Occipital lobe (tissue), 2 donors: ENCODE measurements around the gene CATSPERB. TPM values are rescaled to one million over a fixed set of nuclear protein-coding genes. Genes with fewer than 3 reads are reported as not detected.
A peak's percentile ranks its signal among the peaks of the same experiment; 100 is the strongest.
"Not testable (repeated sequence)": the region's sequence is repeated elsewhere in the genome, so short reads cannot be mapped to it uniquely, and the experiment has no call there.

Experiments
- DNase-seq: peaks from one replicate; lab custom pipeline; 2025; lab: John Stamatoyannopoulos, UW
- total RNA-seq: library from RNA; depleted of rRNA; stranded (reverse); fragments of >200 nt; gene quantifications from one replicate; pipeline ENCODE4 v1.2.3, GENCODE V29; 2014

The CATSPERB gene
- total RNA-seq, 1 donor from 2014 or later, result 3.7 TPM

DNA sequence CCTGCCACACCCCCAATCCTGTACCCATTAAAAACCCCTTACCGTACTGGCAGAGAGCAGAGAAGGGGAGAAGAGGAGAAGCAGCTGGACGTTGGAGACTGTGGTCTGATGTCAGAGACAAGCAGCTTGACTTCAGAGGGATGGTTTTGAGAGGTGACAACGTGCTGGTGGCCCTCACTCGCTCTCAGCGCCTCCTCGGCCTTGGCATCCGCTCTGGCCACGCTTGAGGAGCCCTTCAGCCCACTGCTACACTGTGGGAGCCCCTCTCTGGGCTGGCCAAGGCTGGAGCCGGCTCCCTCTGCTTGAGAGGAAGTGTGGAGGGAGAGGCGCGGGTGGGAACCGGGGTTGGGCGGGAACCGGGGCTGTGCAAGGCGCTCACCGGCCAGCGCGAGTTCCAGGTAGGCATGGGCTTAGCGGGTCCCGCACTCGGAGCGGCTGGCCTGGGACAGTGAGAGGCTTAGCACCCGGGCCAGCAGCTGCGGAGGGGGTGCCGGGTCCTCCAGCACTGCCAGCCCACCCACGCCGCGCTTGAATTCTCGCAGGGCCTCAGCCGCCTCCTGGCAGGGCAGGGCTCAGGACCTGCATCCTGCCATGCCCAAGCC, 154.2 kb downstream of the CATSPERB start:
- no peak for DNase-seq

DNA sequence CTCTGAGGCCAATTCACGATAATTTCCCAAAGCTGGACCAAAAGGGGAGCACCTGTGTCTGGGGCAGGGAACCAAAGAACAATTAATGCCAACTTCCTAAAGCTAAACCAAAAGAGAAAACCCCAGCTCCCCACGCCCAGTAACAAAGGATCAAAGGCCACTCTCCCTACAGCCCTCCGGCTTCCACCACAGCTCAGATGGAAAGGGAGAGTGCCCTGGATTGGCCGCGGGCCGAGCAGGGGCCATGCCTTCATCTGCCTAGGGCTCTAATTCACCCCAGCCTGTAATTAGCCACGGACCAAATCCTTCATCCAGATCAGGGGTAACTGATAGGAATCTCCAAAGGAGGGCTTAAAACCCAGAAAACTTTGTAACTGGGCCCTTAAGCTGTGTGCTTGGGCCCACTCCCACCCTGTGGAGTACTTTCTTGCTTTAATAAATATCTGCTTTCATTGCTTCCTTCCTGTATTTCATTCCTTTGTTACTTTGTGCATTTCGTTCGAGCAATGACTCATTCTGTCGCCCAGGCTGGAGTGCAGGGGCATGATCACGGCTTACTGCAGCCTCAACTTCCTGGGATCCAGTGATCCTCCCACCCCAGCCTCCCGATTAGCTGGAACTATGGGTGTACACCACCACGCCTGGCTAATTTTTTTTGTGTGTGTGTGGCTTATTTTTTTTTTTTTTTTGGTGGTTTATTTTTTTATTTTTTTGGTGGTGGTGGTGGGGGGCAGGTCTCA, 156.2 kb downstream of the CATSPERB start:
- DNase-seq, result no peak

DNA sequence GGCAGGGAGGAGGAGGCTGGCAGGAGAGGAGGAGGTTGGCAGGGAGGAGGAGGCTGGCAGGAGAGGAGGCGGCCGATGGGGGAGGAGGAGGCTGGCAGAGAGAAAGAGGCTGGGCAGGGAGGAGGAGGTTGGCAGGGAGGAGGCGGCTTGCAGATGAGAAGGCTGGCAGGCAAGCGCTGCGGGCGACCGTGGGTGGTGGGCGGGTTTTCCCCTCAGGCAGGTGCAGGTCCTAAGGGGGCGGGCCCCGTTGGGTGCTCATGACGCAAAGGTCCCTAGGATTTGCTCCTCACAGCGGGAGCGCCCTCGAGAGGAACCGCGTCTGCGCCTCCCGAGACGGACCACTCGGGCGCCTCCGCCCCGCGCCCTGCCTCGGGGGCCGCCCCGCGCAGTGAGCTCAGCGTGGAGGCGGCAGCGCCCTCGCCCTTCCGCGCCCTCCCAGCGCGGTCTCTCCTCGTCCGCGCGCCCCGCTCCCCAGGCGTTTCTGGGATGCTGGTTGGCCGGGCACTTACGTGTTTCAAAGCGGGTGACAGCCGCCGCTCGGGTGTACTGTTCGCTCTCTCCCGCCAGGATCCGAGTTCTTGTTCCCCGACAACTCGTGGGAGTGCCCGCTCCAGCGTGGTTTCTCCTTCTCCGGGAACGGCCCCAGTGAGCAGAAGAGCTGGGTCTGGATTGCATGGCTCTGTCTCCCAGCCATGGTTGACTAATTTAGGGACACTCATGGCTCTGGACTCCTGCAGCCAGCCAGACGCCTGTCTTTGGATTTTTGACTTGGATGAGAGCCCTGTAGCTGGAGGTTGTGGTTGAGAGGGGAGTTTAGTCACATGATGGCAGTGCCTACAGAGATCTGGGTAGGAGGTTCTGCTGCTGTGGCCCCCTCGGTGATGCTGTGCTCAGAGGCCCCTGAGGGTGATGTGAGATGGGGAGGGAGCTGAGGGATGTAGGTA, 157.7 kb downstream of the CATSPERB start:
- peak; percentile 60 for DNase-seq

DNA sequence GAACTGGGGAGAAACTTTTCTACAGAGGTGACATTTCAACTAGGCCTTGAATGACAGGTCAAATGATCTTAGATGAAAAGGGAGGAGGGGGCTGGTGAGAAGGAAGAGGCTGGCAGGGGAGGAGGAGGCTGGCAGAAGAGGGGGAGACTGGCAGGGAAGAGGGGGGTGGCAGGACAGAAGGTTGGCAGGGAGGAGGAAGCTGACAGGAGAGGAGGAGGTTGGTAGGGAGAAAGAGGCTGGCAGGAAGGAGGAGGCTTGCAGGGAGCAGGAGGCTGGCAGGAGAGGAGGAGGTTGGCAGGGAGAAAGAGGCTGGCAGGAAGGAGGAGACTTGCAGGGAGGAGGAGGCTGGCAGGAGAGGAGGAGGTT, 158.4 kb downstream of the CATSPERB start:
- DNase-seq, result no peak

DNA sequence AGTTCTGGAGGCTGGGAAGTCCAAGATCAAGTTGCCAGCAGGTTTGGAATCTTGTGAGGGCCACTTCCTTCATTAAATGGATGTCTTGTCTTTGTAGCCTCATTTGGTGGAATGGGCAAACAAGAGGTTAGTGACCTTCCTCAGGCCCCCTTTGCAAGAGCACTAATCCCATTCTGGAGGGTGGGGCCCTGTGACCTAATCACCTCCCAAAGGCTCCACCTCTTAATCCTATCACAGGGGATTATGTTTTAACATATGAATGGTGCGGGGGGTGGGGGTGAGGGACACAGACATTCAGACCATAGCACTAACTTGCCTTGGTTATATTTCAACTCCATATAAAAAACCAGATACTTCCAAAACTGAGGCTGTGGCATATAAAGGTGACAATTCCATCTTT, 161.9 kb downstream of the CATSPERB start:
- DNase-seq, result no peak

DNA sequence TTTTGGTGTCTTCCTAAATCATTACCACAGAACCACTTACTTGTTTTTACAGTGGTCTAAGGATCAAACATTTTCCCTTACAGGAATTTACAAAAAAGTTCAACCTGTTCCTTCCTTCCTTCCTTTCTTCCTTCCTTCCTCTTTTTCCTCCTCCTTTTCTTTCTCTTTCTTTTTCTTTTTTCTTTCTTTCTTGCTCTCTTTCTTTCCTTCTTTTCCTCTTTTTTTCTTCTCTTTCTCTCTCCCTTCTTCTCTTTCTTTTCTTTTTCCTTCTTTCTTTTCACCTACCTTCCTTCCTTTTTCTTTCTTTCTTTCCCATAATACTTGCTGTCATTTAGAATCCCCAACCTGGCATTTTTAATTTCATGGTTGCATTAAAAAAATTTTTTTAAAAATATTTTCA, 162.6 kb downstream of the CATSPERB start:
- no peak for DNase-seq

DNA sequence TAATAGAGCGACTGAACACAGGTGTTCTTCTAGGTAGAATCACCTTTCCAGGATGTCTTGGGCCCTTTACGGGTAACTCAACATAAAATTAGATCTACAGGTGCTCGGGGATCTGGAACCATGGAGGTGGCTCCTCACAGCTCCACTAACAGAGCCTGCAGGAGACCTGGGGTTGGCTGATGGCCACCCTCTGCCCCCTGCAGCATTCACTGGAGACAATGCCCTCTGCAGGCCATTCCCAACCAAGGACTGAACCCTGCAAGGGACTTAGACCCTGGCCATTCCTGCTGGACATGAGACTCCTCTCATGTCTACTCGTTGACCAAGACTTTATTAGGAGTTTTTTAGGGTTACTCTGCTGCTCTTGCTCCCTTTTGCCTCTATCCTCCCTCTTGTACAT, 163.3 kb downstream of the CATSPERB start:
- no peak for DNase-seq

DNA sequence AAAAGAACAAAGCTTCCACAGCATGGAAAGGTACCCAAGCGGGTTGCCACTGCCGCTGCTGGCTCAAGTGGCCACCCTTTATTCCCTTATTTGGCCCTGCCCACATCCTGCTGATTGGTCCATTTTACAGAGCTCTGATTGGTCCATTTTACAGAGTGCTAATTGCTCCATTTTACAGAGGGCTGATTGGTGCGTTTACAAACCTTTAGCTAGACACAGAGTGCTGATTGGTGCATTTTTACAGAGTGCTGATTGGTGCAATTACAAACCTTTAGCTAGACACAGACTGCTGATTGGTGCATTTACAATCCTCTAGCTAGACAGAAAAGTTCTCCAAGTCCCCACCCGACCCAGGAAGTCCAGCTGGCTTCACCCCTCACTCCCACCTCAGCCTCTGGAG, 164.1 kb downstream of the CATSPERB start:
- not testable (repeated sequence) for DNase-seq

DNA sequence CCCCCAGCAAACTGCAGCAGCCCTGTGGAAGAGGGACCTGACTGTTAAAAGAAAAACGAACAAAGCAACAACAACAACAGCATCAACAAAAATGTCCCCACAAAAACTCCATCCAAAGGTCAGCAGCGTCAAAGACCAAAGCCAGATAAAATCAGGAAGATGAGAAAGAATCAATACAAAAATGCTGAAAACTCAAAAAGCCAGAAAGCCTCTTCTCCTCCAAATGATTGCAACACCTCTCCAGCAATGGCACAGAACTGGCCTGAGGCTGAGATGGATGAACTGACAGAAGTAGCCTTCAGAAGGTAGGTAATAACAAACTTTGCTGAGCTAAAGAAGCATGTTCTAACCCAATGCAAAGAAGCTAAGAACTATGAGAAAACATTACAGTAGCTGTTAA, 176.4 kb downstream of the CATSPERB start:
- no peak for DNase-seq

DNA sequence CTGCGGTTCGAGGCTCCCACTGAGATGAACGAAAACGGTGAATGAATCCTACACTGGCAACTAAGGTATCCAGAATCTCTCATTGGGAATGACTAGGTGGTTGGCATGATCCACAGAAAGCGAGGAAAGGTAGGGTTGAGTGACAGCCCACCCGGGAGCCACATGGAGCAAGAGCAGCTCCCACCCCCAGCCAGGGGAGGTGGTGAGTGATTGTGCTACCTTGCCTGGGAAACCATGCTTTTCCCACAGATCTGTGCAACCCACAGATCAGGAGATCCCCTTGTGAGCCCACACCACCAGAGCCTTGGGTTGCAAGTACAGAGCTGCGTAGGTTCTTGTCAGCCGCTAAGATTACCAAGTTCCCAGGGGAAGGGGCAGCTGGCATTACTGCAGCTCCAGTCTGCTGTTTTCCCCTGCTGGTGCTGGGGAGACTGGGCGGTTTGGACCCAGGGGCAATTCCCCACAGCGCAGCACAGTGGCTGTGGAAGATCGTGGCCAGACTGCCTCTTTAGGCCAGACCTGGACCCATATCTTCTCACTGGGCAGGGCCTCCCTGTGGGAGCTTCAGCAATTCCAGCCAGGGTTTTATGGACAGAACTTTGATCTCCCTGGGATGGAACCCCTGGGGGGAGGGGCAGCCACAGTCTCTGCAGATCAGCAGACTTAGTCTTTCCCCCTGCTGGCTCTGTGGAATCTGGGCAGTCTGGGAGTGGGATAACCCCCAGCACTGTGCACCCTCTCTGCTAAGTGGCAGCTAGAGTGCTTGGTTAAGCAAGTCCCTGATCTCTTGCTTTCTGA, 177.2 kb downstream of the CATSPERB start:
- DNase-seq, result no peak

DNA sequence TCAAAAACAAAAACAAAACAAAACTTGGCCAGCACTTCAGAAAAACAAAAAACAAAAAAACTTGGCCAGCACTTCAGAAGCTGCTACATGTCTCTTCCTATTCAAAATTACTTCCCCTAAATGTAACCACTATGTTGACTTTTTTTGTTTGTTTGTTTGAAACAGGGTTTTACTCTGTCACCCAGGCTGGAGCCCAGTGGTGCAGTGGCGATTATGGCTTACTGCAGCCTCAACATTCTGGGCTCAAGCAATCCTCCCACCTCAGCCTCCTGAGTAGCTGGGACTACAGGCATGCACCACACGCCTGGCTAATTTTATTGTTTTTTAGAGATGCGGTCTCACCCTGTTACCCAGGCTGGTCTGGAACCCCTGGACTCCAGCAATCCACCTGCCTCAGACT, 183.8 kb downstream of the CATSPERB start:
- DNase-seq, result no peak

DNA sequence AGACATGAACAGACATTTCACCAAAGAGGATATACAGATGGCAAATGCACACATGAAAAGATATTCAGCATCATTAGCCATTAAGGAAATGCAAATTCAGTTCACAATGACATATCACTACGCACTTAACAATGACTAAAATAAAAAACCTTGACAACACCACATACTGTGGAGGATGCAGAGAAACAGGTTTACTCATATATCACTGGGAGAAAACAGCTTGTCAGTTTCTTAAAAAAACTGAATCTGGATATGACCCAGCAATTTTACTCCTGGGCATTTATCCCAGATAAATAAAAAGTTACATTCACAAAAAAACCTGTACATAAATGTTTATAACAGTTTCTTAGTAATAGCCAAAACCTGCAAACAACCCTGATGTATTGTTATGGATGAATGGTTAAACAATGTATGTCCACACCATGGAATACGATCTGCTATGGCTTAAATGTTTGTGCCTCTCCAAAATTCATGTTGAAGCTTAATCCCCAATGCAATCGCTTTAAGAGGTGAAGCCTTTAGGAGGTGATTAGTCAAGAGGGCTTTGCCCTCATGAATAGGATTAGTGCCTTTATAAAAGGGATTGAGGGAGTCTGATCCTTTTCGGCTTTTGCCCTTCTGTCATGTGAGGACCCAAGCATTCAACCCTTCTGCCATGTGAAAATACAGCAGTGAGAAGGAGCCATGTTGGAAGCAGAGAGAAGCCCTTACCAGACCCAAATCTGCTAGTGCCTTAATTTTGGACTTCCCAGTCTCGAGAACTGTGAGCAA, 185.8 kb downstream of the CATSPERB start:
- no peak for DNase-seq

DNA sequence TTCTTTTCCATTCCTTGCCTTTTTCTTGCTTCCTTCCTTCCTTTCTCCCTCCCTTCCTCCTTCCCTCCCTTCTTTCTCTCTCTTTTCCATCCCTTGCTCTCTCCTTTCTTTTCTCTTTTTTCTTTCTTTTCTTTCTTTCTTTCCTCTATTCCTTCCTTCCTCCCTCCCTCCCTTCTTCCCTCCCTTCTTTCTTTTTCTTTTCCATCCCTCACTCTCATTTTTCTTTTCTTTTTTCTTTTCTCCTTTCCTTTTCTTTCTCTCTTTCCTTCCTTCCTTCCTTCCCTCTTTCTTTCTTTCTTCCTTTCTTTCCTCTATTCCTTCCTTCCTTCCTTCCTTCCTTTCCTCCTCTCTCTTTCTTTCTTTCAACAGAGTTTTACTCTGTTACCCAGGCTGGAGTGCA, 186.7 kb downstream of the CATSPERB start:
- DNase-seq, result no peak

DNA sequence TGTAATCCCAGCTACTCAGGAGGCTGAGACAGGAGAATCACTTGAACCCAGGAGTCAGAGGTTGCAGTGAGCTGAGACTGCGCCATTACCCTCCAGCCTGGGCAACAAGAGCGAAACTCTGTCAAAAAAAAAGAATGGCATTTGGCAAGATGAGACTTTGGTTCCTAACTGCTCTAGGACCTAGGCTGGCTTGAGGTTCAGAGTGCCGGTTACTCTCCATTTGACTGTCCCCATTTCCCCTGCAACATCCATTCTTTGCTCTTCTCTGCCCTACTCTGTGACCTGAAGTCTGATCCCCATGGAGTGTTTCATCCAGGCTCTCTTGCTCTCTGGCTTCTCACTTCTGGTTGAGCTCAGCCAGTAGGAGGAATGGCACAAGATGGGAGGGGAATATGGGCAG, 195.6 kb downstream of the CATSPERB start:
- DNase-seq, result no peak

DNA sequence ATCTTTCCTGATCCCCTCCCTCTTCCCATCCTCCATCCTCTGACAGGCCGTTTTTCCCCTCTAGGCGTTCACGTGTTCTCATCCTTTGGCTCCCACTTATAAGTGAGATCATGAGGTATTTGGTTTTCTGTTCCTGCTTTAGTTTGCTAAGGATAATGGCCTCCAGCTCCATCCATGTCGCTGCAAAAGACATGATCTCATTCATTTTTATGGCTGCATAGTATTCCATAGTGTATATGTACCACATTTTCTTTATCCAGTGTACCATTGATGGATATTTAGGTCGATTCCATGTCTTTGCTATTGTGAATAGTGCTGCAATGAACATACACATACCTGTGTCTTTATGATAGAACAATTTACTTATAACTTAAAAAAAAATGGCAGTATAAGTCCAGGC, 197.8 kb downstream of the CATSPERB start:
- not testable (repeated sequence) for DNase-seq

DNA sequence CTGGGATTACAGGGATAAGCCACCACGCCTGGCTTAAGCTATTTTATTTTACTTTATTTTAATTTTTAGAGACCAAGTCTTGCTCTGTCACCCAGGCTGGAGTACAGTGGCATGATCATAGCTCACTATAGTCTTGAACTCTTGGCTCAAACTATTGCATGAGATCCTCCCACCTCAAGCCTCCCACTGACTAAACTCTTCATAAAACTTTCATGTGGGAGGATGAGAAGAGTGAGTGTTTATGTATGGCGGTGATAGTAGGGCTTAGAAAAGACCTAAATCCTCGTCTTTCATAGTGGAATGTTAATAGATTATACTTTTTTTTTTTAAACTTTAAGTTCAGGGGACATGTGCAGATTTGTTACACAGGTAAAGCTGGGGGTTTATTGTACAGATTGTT, 198.3 kb downstream of the CATSPERB start:
- no peak for DNase-seq
